CD8-positive, alpha-beta memory T cell (primary cell): ENCODE results near the gene KRT36. TPM values are rescaled to one million over a fixed set of nuclear protein-coding genes. Genes with fewer than 3 reads are reported as not detected.

Experiments
- CTCF ChIA-PET: fragments of 350-600 bp; sonication (Branson Sonifier 250); formaldehyde crosslinking; loops from one replicate; lab custom pipeline; 2021; ENCODE audit warnings: antibody characterized with exemption; lab: Charles Lee
- POLR2A ChIA-PET: fragments of 350-600 bp; sonication (Branson Sonifier 250); formaldehyde crosslinking; loops from one replicate; lab custom pipeline; 2021; ENCODE audit warnings: antibody characterized with exemption; lab: Charles Lee
- DNase-seq, 5 donors: peaks; one replicate each; pipeline versions ENCODE4 v3.0.0 to v3.0.0-alpha.2; 2020 to 2022; ENCODE audit warnings: mixed read lengths in 1 of 5
- H3K27ac ChIP-seq: one replicate; pipeline ENCODE4 v1.7.0; 2013; ENCODE audit warnings: low read depth, mild to moderate bottlenecking, low read length, moderate library complexity
- H3K27me3 ChIP-seq: 2 replicates; pipeline ENCODE4 v1.7.0; 2013; ENCODE audit warnings: low read length, mild to moderate bottlenecking; ENCODE audit not compliant: insufficient read depth, poor library complexity, severe bottlenecking
- H3K36me3 ChIP-seq: 2 replicates; pipeline ENCODE4 v1.7.0; 2013; ENCODE audit warnings: mild to moderate bottlenecking, low read length, moderate library complexity; ENCODE audit not compliant: insufficient read depth
- H3K4me1 ChIP-seq: 2 replicates; pipeline ENCODE4 v1.7.0; 2013; ENCODE audit warnings: mild to moderate bottlenecking, low read length, moderate library complexity; ENCODE audit not compliant: insufficient read depth
- H3K4me3 ChIP-seq: 2 replicates; pipeline ENCODE4 v1.7.0; 2013; ENCODE audit warnings: mild to moderate bottlenecking, low read length
- H3K9me3 ChIP-seq: 2 replicates; pipeline ENCODE4 v1.7.0; 2013; ENCODE audit warnings: mild to moderate bottlenecking, low read length
- H3K27ac Mint-ChIP-seq, 8 donors: one replicate each; pipeline ENCODE4 v1.8.0; 2020 to 2021; ENCODE audit warnings: mixed read lengths in 8 of 8, mild to moderate bottlenecking in 6 of 8, inconsistent platforms in 3 of 8, moderate library complexity in 3 of 8
- H3K27me3 Mint-ChIP-seq, 2 donors: one replicate each; pipeline ENCODE4 v1.8.0; 2020 to 2021; ENCODE audit warnings: mixed read lengths in 2 of 2, mild to moderate bottlenecking in 1 of 2, moderate library complexity in 1 of 2
- H3K36me3 Mint-ChIP-seq, 3 donors: one replicate each; pipeline ENCODE4 v1.8.0; 2020 to 2021; ENCODE audit warnings: mixed read lengths in 3 of 3, inconsistent platforms in 1 of 3, mild to moderate bottlenecking in 1 of 3
- H3K4me1 Mint-ChIP-seq, 3 donors: one replicate each; pipeline ENCODE4 v1.8.0; 2020 to 2021; ENCODE audit warnings: mixed read lengths in 3 of 3, inconsistent platforms in 1 of 3, mild to moderate bottlenecking in 1 of 3
- H3K4me3 Mint-ChIP-seq, 7 donors: one replicate each; pipeline ENCODE4 v1.8.0; 2020 to 2021; ENCODE audit warnings: mixed read lengths in 7 of 7, mild to moderate bottlenecking in 6 of 7, moderate library complexity in 4 of 7, inconsistent platforms in 2 of 7
- H3K9me3 Mint-ChIP-seq, 5 donors: one replicate each; pipeline ENCODE4 v1.8.0; 2020 to 2022; ENCODE audit warnings: mixed read lengths in 5 of 5, mild to moderate bottlenecking in 3 of 5, moderate library complexity in 2 of 5, inconsistent platforms in 1 of 5
- polyA plus RNA-seq: library from polyadenylated mRNA; unstranded; fragments of 300-500 nt; fragmentation: Illumina TruSeq; gene quantifications from one replicate; pipeline ENCODE4 v1.2.3, GENCODE V29; 2021
- total RNA-seq, 2 experiments: library from RNA; stranded (reverse); gene quantifications; one replicate each; pipeline ENCODE4 v1.2.3, GENCODE V29; 2021

Gene KRT36
- total and polyA plus RNA-seq, 3 experiments from 2014 or later, result not detected

- Mint-ChIP-seq H3K36me3 (peaks cover 0 to 3% (median 0%) of the 10 kb centered on the region in 3 donors), H3K9me3 (peaks cover 0 to 3% (median 0%) of the 10 kb centered on the region in 5 donors), H3K27ac (no peak overlapping the region), H3K4me3 (no peak overlapping the region), H3K27me3 (peaks cover 3 to 7% of the 10 kb centered on the region in 2 donors), H3K4me1 (peaks cover 0 to 5% (median 0%) of the 10 kb centered on the region in 3 donors)
- H3K27me3 ChIP-seq, result no peaks in the 10 kb centered on the region
- no peak for DNase-seq
- no peak overlapping the region for H3K27ac ChIP-seq
- H3K4me1 ChIP-seq, result no peaks in the 10 kb centered on the region
- H3K4me3 ChIP-seq, result no peak overlapping the region
- ChIA-PET POLR2A (no interaction called here), CTCF (no interaction called here)
- H3K36me3 ChIP-seq, result no peaks in the 10 kb centered on the region
- no peaks in the 10 kb centered on the region for H3K9me3 ChIP-seq
Measured at GRCh38 chr17:41475421-41475820, 14.3 kb downstream of the KRT36 start.

DNA sequence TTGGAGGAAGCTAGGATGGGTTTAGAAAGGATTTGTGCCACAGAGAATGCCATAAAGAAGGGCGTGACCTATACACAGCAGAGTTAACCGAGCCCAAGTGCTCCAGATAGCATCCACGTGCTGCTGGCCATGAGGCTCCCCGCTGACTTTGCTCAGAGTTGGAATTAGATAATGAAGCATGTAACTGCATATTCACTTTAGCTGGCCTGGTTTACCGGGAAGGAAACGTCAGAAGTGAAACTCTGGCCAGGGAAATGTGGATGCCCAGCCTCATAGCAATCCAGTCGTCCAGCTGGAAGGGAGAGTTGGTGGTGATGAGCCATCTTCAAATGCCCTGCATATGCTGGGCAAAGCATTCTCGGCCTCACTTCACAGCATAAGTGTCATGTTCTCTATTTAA, 14.8 kb downstream of the KRT36 start:
- Histone ChIP-seq H3K36me3 (no peaks in the 10 kb centered on the region), H3K9me3 (no peaks in the 10 kb centered on the region), H3K27ac (no peak overlapping the region), H3K4me3 (no peak overlapping the region), H3K27me3 (no peaks in the 10 kb centered on the region), H3K4me1 (no peaks in the 10 kb centered on the region)
- Mint-ChIP-seq H3K4me3 (no peak overlapping the region), H3K36me3 (peaks cover 0 to 3% (median 0%) of the 10 kb centered on the region in 3 donors), H3K9me3 (peaks cover 0 to 3% (median 0%) of the 10 kb centered on the region in 5 donors), H3K4me1 (peaks cover 0 to 5% (median 0%) of the 10 kb centered on the region in 3 donors), H3K27ac (no peak overlapping the region), H3K27me3 (peaks cover 3 to 7% of the 10 kb centered on the region in 2 donors)
- ChIA-PET CTCF (no interaction called here), POLR2A (no interaction called here)
- DNase-seq, result no peak

- CTCF ChIA-PET, result no interaction called here
- no peak overlapping the region for H3K27ac Mint-ChIP-seq
- POLR2A ChIA-PET, result no interaction called here
Measured at GRCh38 chr17:41468346-41468745, 21.4 kb downstream of the KRT36 start.

GRCh38 chr17:41467561-41467960, 22.1 kb downstream of the KRT36 start:
- no peaks in the 10 kb centered on the region for H3K9me3 ChIP-seq
- peaks cover 0 to 3% (median 2%) of the 10 kb centered on the region in 5 donors for H3K9me3 Mint-ChIP-seq
- no peaks in the 10 kb centered on the region for H3K36me3 ChIP-seq
- POLR2A ChIA-PET, result no interaction called here
- no peaks in the 10 kb centered on the region for H3K27me3 ChIP-seq
- CTCF ChIA-PET, result no interaction called here
- no peak for DNase-seq
- H3K4me3 ChIP-seq, result no peak overlapping the region
- no peak overlapping the region for H3K27ac Mint-ChIP-seq
- H3K4me1 ChIP-seq, result no peaks in the 10 kb centered on the region
- H3K4me1 Mint-ChIP-seq, result peaks cover 0 to 5% (median 0%) of the 10 kb centered on the region in 3 donors
- H3K4me3 Mint-ChIP-seq, result no peak overlapping the region
- H3K27me3 Mint-ChIP-seq, result peaks cover 19 to 30% of the 10 kb centered on the region in 2 donors
- no peaks in the 10 kb centered on the region for H3K36me3 Mint-ChIP-seq
- H3K27ac ChIP-seq, result no peak overlapping the region

More at GRCh38 chr17:41468346-41468745, 21.4 kb downstream of the KRT36 start:
- Histone ChIP-seq H3K4me3 (no peak overlapping the region), H3K27me3 (no peaks in the 10 kb centered on the region), H3K27ac (no peak overlapping the region), H3K9me3 (no peaks in the 10 kb centered on the region), H3K4me1 (no peaks in the 10 kb centered on the region), H3K36me3 (no peaks in the 10 kb centered on the region)
- Mint-ChIP-seq H3K27me3 (peaks cover 20 to 34% of the 10 kb centered on the region in 2 donors), H3K9me3 (peaks cover 0 to 3% (median 2%) of the 10 kb centered on the region in 5 donors), H3K36me3 (peaks cover 0 to 3% (median 0%) of the 10 kb centered on the region in 3 donors), H3K4me3 (no peak overlapping the region), H3K4me1 (peaks cover 0 to 5% (median 0%) of the 10 kb centered on the region in 3 donors)
- no peak for DNase-seq

- no peaks in the 10 kb centered on the region for H3K4me1 ChIP-seq
- no peak for DNase-seq
- no peaks in the 10 kb centered on the region for H3K36me3 ChIP-seq
- Mint-ChIP-seq H3K9me3 (peaks cover 0 to 3% (median 2%) of the 10 kb centered on the region in 5 donors), H3K4me3 (no peak within 1 kb of the TSS), H3K27me3 (peaks cover 20 to 27% of the 10 kb centered on the region in 2 donors), H3K4me1 (peaks cover 0 to 5% (median 0%) of the 10 kb centered on the region in 3 donors), H3K36me3 (no peaks in the 10 kb centered on the region), H3K27ac (no peak within 1 kb of the TSS)
- CTCF ChIA-PET, result no interaction called here
- no peaks in the 10 kb centered on the region for H3K27me3 ChIP-seq
- H3K27ac ChIP-seq, result no peak within 1 kb of the TSS
- H3K4me3 ChIP-seq, result no peak within 1 kb of the TSS
- no peaks in the 10 kb centered on the region for H3K9me3 ChIP-seq
- POLR2A ChIA-PET, result no interaction called here
Measured at GRCh38 chr17:41466988-41467387, 22.7 kb downstream of the KRT36 start, which contains the start of gene KRT32. KRT32 (minus strand) TSS chr17:41467386; CDS start chr17:41467325, 61 bp downstream.

DNA sequence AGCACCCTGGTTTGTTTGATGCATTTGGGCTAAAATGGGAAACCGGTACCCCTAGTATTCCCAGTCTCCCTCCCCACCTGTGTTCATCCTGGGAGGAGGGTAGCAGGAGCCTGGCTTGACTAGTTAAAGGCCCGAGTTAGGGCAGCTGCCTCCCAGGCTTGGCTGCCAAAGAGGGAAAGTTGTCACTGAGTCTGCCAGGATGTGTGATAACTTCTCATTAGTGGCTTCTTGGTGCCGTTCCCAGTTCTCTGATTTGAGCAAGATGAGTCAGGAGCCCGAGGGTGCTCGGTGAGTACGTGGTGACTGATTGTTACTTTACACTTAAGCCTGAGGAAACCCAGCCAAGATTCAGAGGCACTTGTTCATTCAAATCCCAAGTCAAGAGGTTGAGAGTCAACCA, 25.0 kb downstream of the KRT36 start:
- Mint-ChIP-seq H3K27me3 (peaks cover 28 to 34% of the 10 kb centered on the region in 2 donors), H3K27ac (no peak overlapping the region), H3K9me3 (peaks cover 0 to 3% (median 2%) of the 10 kb centered on the region in 5 donors), H3K4me3 (no peak overlapping the region), H3K4me1 (no peaks in the 10 kb centered on the region), H3K36me3 (no peaks in the 10 kb centered on the region)
- Histone ChIP-seq H3K4me3 (no peak overlapping the region), H3K27me3 (no peaks in the 10 kb centered on the region), H3K36me3 (no peaks in the 10 kb centered on the region), H3K4me1 (no peaks in the 10 kb centered on the region), H3K27ac (no peak overlapping the region), H3K9me3 (no peaks in the 10 kb centered on the region)
- CTCF ChIA-PET, result no interaction called here
- POLR2A ChIA-PET, result no interaction called here
- DNase-seq, result no peak

- no peak for DNase-seq
- Histone ChIP-seq H3K9me3 (no peaks in the 10 kb centered on the region), H3K36me3 (no peaks in the 10 kb centered on the region), H3K27me3 (no peaks in the 10 kb centered on the region), H3K4me3 (no peak overlapping the region), H3K4me1 (no peaks in the 10 kb centered on the region), H3K27ac (no peak overlapping the region)
- Mint-ChIP-seq H3K27me3 (peaks cover 28 to 38% of the 10 kb centered on the region in 2 donors), H3K4me3 (no peak overlapping the region), H3K4me1 (no peaks in the 10 kb centered on the region), H3K36me3 (no peaks in the 10 kb centered on the region), H3K9me3 (peaks cover 0 to 3% (median 2%) of the 10 kb centered on the region in 5 donors), H3K27ac (no peak overlapping the region)
- CTCF ChIA-PET, result no interaction called here
- POLR2A ChIA-PET, result no interaction called here
Measured at GRCh38 chr17:41464173-41464572, 25.5 kb downstream of the KRT36 start.

- Mint-ChIP-seq H3K27me3 (peaks cover 28 to 38% of the 10 kb centered on the region in 2 donors), H3K4me1 (no peaks in the 10 kb centered on the region), H3K4me3 (no peak overlapping the region), H3K36me3 (no peaks in the 10 kb centered on the region), H3K27ac (no peak overlapping the region), H3K9me3 (peaks cover 0 to 3% (median 2%) of the 10 kb centered on the region in 5 donors)
- ChIA-PET POLR2A (interaction anchor here (0.5 kb wide), 1 partner anchor 11 kb away, joined by 3 read pairs; no protein-coding TSS in a partner anchor), CTCF (no interaction called here)
- DNase-seq, result no peak
- Histone ChIP-seq H3K4me1 (no peaks in the 10 kb centered on the region), H3K4me3 (no peak overlapping the region), H3K27me3 (no peaks in the 10 kb centered on the region), H3K27ac (no peak overlapping the region), H3K36me3 (no peaks in the 10 kb centered on the region), H3K9me3 (no peaks in the 10 kb centered on the region)
Measured at GRCh38 chr17:41463746-41464145, 26.0 kb downstream of the KRT36 start.
